H7 (cell line): ENCODE results near the gene GLT1D1. TPM values are rescaled to one million over a fixed set of nuclear protein-coding genes. Genes with fewer than 3 reads are reported as not detected.

Experiments used
- DNase-seq: peaks from one replicate; pipeline ENCODE4 v3.0.0; 2012
- H3K27me3 ChIP-seq: 2 replicates; pipeline ENCODE4 v1.6.0; 2011; ENCODE audit warnings: mild to moderate bottlenecking, low read length; ENCODE audit not compliant: control insufficient read depth, insufficient read depth
- H3K36me3 ChIP-seq: replicated peaks from 2 replicates; pipeline ENCODE4 v1.5.1; 2011; ENCODE audit warnings: low read length; ENCODE audit not compliant: control insufficient read depth, insufficient read depth
- H3K4me3 ChIP-seq: 2 replicates; pipeline ENCODE4 v1.5.1; 2011; ENCODE audit warnings: low read depth, mild to moderate bottlenecking, control low read depth, low read length, moderate library complexity; ENCODE audit not compliant: insufficient read depth
- total RNA-seq: library from RNA; depleted of rRNA; stranded (reverse); fragments of >200 nt; shearing (Covaris generic); gene quantifications from 2 replicates; pipeline ENCODE4 v1.2.3, GENCODE V29; 2014; rRNA removed

GLT1D1 gene
- total RNA-seq, 1 experiment from 2014 or later = 9.2 TPM

- Histone ChIP-seq H3K4me3 (no peak overlapping the region), H3K36me3 (no peaks in the 10 kb centered on the region), H3K27me3 (no peaks in the 10 kb centered on the region; the same call in 1 of the 2 replicates)
- no peak for DNase-seq
Measured at GRCh38 chr12:128992116-128992515, 138.8 kb downstream of the GLT1D1 start.

DNA sequence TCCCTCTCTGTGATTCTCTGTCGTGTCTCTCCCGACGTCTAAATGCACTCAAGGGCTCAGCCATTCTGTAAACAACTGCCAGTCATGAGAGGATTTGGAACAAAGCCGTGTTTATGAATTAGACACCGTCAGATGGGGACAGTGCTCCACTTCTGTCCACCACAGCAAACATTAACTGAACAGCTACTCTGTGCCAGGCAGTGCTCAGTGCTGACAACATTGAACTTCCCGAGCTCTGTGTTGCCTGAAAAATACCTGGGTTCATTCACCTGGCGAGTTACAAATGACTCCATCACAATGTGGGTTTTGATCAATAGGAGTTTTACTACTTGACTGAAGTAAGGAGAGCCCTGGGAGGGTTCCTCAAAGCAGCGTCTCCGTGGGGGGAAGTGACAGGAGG is 139.3 kb downstream of the GLT1D1 start:
- no peak for DNase-seq
- Histone ChIP-seq H3K36me3 (no peaks in the 10 kb centered on the region), H3K4me3 (no peak overlapping the region), H3K27me3 (no peaks in the 10 kb centered on the region; the same call in 1 of the 2 replicates)

DNA sequence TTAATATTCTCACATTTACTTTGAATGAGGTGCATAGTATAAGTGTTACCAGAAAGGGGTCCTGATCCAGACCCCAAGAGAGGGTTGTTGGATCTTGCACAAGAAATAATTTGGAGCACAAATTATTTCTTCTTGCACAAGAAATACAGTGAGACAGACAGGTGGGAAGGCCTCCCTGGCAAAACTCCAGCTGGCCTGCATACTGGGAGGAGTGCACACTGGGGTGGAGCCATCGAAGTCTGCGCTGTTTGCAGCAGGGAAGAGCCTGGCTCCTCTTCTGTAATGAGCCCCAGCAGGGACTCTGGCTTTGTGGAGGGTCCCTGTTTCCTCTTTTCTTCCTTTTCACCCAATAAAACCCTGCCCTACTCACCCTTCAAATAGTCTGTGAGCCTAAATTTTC is 141.6 kb downstream of the GLT1D1 start:
- Histone ChIP-seq H3K27me3 (no peaks in the 10 kb centered on the region), H3K4me3 (no peak overlapping the region), H3K36me3 (no peaks in the 10 kb centered on the region)
- DNase-seq = no peak

DNA sequence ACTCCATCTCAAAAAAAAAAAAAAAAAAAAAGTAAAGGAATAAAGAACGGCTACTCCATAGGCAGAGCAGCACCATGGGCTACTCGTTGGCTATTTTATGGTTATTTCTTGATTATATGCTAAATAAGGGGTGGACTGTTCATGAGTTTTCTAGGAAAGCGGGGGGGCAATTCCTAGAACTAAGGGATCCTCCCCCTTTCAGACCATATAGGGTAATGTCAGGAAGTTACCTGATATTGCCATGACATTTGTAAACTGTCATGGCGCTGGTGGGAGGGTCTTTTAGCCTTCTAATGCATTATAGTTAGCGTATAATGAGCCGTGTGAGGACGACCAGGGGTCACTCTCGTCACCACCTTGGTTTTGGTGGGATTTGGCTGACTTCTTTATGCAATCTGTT is 142.3 kb downstream of the GLT1D1 start:
- DNase-seq = no peak
- Histone ChIP-seq H3K27me3 (no peaks in the 10 kb centered on the region), H3K36me3 (no peaks in the 10 kb centered on the region), H3K4me3 (no peak overlapping the region)

- no peak for DNase-seq
- no peaks in the 10 kb centered on the region for H3K27me3 ChIP-seq
- H3K4me3 ChIP-seq = no peak overlapping the region
- no peaks in the 10 kb centered on the region for H3K36me3 ChIP-seq
Measured at GRCh38 chr12:129001826-129002225, 148.5 kb downstream of the GLT1D1 start.

DNA sequence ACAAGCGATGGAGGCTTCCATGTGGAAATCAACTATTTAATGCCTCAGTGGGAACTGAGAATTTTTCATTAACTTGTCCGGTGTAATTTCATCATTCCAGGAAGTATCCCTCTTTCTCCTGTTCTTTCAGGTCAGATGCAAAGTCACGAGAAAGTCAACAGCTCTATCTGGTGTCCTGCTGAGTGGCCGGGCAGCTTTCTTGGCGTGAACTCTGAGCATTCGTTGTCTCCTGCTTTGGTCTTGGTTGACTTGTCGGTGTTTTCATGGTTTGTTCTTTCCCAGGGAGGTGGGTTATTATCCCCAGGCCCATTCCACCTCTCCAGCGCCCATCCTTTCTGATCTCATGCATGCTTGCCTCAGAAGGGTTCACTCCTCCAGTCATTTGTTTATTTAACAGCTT is 149.1 kb downstream of the GLT1D1 start:
- Histone ChIP-seq H3K27me3 (no peaks in the 10 kb centered on the region), H3K4me3 (no peak overlapping the region), H3K36me3 (no peaks in the 10 kb centered on the region)
- DNase-seq = no peak

- no peaks in the 10 kb centered on the region for H3K36me3 ChIP-seq
- H3K27me3 ChIP-seq = no peaks in the 10 kb centered on the region
- DNase-seq = no peak
- H3K4me3 ChIP-seq = no peak overlapping the region
Measured at GRCh38 chr12:129005416-129005815, 152.1 kb downstream of the GLT1D1 start.

GRCh38 chr12:129005829-129006228 is 152.6 kb downstream of the GLT1D1 start:
- DNase-seq = no peak
- Histone ChIP-seq H3K36me3 (no peaks in the 10 kb centered on the region), H3K27me3 (no peaks in the 10 kb centered on the region), H3K4me3 (no peak overlapping the region)

- no peaks in the 10 kb centered on the region for H3K36me3 ChIP-seq
- no peak overlapping the region for H3K4me3 ChIP-seq
- DNase-seq = no peak
- H3K27me3 ChIP-seq = no peaks in the 10 kb centered on the region; the same call in 1 of the 2 replicates
Measured at GRCh38 chr12:129009833-129010622, 156.8 kb downstream of the GLT1D1 start.

- no peak for DNase-seq
- Histone ChIP-seq H3K36me3 (no peaks in the 10 kb centered on the region), H3K4me3 (no peak overlapping the region), H3K27me3 (no peaks in the 10 kb centered on the region; the same call in 1 of the 2 replicates)
Measured at GRCh38 chr12:129016159-129016558, 162.9 kb downstream of the GLT1D1 start.

DNA sequence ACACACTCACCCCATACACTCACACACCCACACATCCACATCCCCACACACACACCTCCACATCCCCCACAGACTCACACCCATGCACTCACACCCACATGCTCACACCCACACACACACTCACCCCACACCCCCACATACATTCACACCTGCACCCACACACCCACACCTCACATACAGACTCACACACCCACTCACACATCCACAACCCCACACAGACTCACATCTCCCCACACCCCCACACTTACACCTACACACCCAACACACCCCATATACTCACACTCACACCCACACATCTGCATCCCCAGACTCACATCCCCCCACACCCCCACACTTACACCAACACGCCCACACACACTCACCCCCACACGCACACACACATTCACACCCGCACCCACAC is 171.8 kb downstream of the GLT1D1 start:
- H3K36me3 ChIP-seq = no peaks in the 10 kb centered on the region
- H3K27me3 ChIP-seq = no peaks in the 10 kb centered on the region; the same call in 1 of the 2 replicates
- H3K4me3 ChIP-seq = no peak overlapping the region
- no peak for DNase-seq

GRCh38 chr12:129028844-129029243 is 175.6 kb downstream of the GLT1D1 start:
- Histone ChIP-seq H3K36me3 (no peaks in the 10 kb centered on the region), H3K4me3 (no peak overlapping the region), H3K27me3 (no peaks in the 10 kb centered on the region; the same call in 1 of the 2 replicates)
- no peak for DNase-seq

Other genes starting within 250 kb of the GLT1D1 start
- gene SLC15A4, start 29.5 kb upstream of the GLT1D1 start, total RNA-seq = 32.8 and 35.0 TPM in 2 replicates